HL-60 (cell line): ENCODE results near the gene TGFBR3.
"Not testable (repeated sequence)": the region's sequence is repeated elsewhere in the genome, so short reads cannot be mapped to it uniquely, and the experiment has no call there.

Source experiments
- CTCF ChIP-seq: IDR thresholded peaks from one replicate; pipeline ENCODE4 v1.5.1; 2011; ENCODE audit warnings: low read length, control low read depth, inconsistent platforms; ENCODE audit not compliant: insufficient read depth
- REST ChIP-seq: IDR thresholded peaks from 2 replicates; pipeline ENCODE4 v1.6.1; 2012; ENCODE audit warnings: low read depth; ENCODE audit not compliant: insufficient replicate concordance

GRCh38 chr1:91840276-91840675, 45.7 kb downstream of the TGFBR3 start:
- TF ChIP-seq CTCF, REST: not testable (repeated sequence)
